ENCODE results near the gene ITPR1. TPM values are rescaled to one million over a fixed set of nuclear protein-coding genes. Genes with fewer than 3 reads are reported as not detected.

Gene ITPR1
- total and polyA plus RNA-seq, 2 of the 4 experiments (the other 2 are of a cell fraction): 1.8 to 5.7 TPM

DNA sequence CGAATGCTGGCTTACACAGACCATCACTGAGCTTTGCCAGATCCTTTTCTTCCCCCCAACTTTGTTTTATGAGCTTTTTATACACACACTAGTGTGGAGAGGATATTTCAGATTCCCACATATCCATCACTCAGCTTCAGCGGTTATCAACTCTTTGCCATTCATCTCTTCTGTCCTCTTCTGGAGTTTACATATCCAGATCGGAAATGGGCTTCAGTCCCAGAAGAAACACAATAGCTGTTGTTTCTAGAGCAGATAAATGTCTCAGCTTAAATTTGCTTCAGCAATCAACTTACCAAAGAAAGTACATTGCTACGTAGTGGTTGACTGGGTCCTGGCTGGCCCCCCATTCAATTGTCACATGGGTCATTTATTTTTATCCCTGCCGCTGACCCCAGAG lies 300.2 kb downstream of the ITPR1 start:
- Histone ChIP-seq H2BK5ac (ENCODE audit: low read depth, low read length, poor library complexity, severe bottlenecking) (no peak overlapping the region), H2BK15ac (ENCODE audit: low read depth, low read length) (no peak overlapping the region), H2BK20ac (ENCODE audit: low read depth, low read length) (no peak overlapping the region), H3K23ac (ENCODE audit: low read depth, low read length) (no peak overlapping the region), H3K79me1 (ENCODE audit: low read depth in 1 of 2, low read length in 2 of 2) (no peaks in the 10 kb centered on the region), H3K4me1 (ENCODE audit: control insufficient read depth, insufficient read depth, low read length) (no peaks in the 10 kb centered on the region), H3K4me2 (ENCODE audit: low read depth, low read length) (no peak overlapping the region), H3K27ac (ENCODE audit: insufficient read depth, low read length) (no peak overlapping the region), H3K9ac (ENCODE audit: low read depth, low read length) (no peak overlapping the region), H2AK5ac (ENCODE audit: low read depth, low read length) (no peak overlapping the region), H3K18ac (ENCODE audit: low read depth, low read length) (no peak overlapping the region), H2AFZ (replicated peaks; ENCODE audit: low read length, poor library complexity) (no peak overlapping the region), H4K8ac (ENCODE audit: low read depth in 2 of 2, low read length in 2 of 2) (no peak overlapping the region), H3K56ac (ENCODE audit: extremely low read depth, insufficient read depth, low read length) (no peak overlapping the region), H3K9me3 (ENCODE audit: control insufficient read depth, insufficient read depth, low read length) (peaks cover 10% of the 10 kb centered on the region), H3K4me3 (ENCODE audit: insufficient read depth, low read depth, low read length) (no peak overlapping the region), H4K5ac (ENCODE audit: low read depth, low read length) (no peak overlapping the region), H3K36me3 (ENCODE audit: control insufficient read depth, insufficient read depth, low read length) (no peaks in the 10 kb centered on the region), H2AK9ac (replicated peaks; ENCODE audit: low read depth, low read length, poor library complexity) (no peak overlapping the region), H4K20me1 (ENCODE audit: insufficient read depth, low read length) (no peaks in the 10 kb centered on the region), H3K14ac (replicated peaks; ENCODE audit: low read depth, low read length) (no peak overlapping the region), H2BK120ac (ENCODE audit: low read depth, low read length) (no peak overlapping the region), H3K27me3 (ENCODE audit: control insufficient read depth, insufficient read depth, low read length) (no peaks in the 10 kb centered on the region), H4K91ac (ENCODE audit: insufficient read depth, low read depth, low read length) (no peak overlapping the region), H3K9me1 (ENCODE audit: insufficient read depth, low read length) (no peaks in the 10 kb centered on the region), H3K4ac (ENCODE audit: low read depth, low read length) (no peak overlapping the region)
- intact Hi-C loops (cut with micrococcal nuclease) (no loop called here), in situ Hi-C loops (cut with MboI; ENCODE audit: low sequenced_read_pairs) (no loop called here), dilution Hi-C loops (cut with HindIII; ENCODE audit: low sequenced_read_pairs, unreplicated experiment) (no loop called here)
- ATAC-seq (ENCODE audit: low read depth) (no peak), DNase-seq (no peak)
- WGBS, 2 experiments (ENCODE audit: extremely low coverage in 2 of 2, insufficient read length in 1 of 2): no CpG with 5 or more reads among the region's 5 CpGs
- ChIA-PET POLR2A (ENCODE audit: unreplicated experiment) (no interaction called here), CTCF (no interaction called here)
- TF ChIP-seq, protein P1, sequence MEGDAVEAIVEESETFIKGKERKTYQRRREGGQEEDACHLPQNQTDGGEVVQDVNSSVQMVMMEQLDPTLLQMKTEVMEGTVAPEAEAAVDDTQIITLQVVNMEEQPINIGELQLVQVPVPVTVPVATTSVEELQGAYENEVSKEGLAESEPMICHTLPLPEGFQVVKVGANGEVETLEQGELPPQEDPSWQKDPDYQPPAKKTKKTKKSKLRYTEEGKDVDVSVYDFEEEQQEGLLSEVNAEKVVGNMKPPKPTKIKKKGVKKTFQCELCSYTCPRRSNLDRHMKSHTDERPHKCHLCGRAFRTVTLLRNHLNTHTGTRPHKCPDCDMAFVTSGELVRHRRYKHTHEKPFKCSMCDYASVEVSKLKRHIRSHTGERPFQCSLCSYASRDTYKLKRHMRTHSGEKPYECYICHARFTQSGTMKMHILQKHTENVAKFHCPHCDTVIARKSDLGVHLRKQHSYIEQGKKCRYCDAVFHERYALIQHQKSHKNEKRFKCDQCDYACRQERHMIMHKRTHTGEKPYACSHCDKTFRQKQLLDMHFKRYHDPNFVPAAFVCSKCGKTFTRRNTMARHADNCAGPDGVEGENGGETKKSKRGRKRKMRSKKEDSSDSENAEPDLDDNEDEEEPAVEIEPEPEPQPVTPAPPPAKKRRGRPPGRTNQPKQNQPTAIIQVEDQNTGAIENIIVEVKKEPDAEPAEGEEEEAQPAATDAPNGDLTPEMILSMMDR (conservative IDR thresholded peaks at IDR 0.05; ENCODE audit: low read depth, low read length): no peak
- TF ChIP-seq RAD21 (IDR thresholded peaks at IDR 0.05; ENCODE audit: low read length): no peak
- TF ChIP-seq RFX5 (IDR thresholded peaks at IDR 0.05; ENCODE audit: low read depth, low read length): no peak
- TF ChIP-seq MAZ (IDR thresholded peaks at IDR 0.05; ENCODE audit: borderline replicate concordance, low read depth, low read length): no peak
- no peak for TF ChIP-seq MXI1 (IDR thresholded peaks at IDR 0.05; ENCODE audit: borderline replicate concordance, low read depth, low read length)
- TF ChIP-seq, protein P2, sequence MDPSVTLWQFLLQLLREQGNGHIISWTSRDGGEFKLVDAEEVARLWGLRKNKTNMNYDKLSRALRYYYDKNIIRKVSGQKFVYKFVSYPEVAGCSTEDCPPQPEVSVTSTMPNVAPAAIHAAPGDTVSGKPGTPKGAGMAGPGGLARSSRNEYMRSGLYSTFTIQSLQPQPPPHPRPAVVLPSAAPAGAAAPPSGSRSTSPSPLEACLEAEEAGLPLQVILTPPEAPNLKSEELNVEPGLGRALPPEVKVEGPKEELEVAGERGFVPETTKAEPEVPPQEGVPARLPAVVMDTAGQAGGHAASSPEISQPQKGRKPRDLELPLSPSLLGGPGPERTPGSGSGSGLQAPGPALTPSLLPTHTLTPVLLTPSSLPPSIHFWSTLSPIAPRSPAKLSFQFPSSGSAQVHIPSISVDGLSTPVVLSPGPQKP (IDR thresholded peaks at IDR 0.05; ENCODE audit: borderline replicate concordance, low read depth, low read length): no peak
- TF ChIP-seq CHD1 (IDR thresholded peaks at IDR 0.05; ENCODE audit: low read depth, low read length): no peak
- no peak for TF ChIP-seq SMC3 (IDR thresholded peaks at IDR 0.05; ENCODE audit: low read depth, low read length)
- TF ChIP-seq MAFK (IDR thresholded peaks at IDR 0.05; ENCODE audit: low read depth, low read length): no peak
- no peak for TF ChIP-seq CEBPB (IDR thresholded peaks at IDR 0.05; ENCODE audit: low read depth, low read length)
- BruUV-seq (replicated peaks): no TSS peak
